Caki2 (cell line): Measurements from ENCODE around the gene FBXO8. TPM values are rescaled to one million over a fixed set of nuclear protein-coding genes. Genes with fewer than 3 reads are reported as not detected.

Source experiments
- DNase-seq: peaks from one replicate; pipeline ENCODE4 v3.0.0-alpha.2; 2015; ENCODE audit warnings: low read depth
- in situ Hi-C: cut with HindIII; loops from 2 replicates; pipeline ENCODE4 v1.10.0; 2016; ENCODE audit warnings: low sequenced_read_pairs, low pct_unique_long_range_greater_than_20kb, mixed read lengths
- total RNA-seq: library from RNA; depleted of rRNA; stranded (reverse); fragments of >200 nt; shearing (Covaris generic); gene quantifications from 2 replicates; pipeline ENCODE4 v1.2.3, GENCODE V29; 2014; ENCODE audit warnings: low replicate concordance

The FBXO8 gene
- total RNA-seq, 1 experiment from 2014 or later, result 23.6 TPM

DNA sequence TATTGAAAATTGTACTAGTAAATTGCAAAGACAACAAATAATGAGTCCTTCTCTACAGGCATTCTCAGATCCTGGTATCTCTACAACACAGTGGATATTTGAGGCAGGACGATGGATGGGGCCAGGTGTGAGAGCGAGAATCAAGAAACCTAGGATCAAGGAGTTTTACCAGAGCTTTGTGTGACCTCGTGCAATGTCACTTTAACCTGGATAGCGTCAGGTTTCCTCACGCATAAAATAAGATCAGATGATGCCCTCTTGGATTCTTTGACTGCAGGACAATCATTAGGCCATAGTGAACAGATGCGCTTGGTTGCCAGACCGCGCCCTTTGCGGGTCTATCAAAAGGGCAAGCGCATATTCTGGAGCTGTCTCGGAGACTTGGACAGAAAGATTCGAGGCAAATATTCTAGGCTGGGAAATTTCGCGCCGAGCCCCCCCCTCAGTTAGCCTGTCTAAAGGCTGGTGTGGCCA is 66.6 kb downstream of the FBXO8 start:
- in situ Hi-C loops, result no loop called here

DNA sequence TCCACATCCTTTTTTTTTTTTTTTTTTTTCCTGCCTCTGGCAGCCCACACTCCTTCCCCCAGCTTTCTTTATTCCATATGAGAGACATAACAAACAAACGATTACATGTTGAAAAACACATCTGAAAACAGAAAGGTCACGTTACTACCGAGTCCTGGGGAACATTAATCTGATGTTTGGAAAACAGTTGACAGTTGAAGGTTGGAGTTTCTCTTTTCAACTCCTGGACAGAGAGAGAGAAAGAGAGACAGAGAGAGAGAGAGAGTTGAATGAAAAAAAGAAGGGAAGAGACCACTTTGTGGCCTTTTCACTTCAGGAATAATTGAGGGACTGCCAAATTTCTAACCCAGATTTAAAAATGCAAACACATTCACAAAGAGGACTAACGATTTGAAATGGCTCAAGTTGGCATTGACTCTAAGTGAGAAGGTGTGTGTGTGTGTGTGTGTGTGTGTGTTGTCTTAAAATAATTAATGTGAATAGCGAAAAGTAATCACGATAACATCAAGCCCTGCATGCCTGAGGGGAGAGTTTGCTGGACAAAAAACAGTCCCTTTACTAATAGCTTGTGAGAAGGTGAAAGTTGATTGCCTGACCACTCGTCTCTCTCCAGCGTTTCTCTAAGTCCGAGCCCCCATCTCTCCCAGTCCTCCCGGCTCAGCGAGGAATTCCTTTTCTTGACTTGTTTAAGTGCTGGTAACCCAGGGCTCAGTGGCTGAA is 67.3 kb downstream of the FBXO8 start:
- in situ Hi-C loops, result no loop called here
- DNase-seq, result no peak

More for the DNA sequence above, 66.6 kb downstream of the FBXO8 start:
- peak; percentile 13 for DNase-seq

DNA sequence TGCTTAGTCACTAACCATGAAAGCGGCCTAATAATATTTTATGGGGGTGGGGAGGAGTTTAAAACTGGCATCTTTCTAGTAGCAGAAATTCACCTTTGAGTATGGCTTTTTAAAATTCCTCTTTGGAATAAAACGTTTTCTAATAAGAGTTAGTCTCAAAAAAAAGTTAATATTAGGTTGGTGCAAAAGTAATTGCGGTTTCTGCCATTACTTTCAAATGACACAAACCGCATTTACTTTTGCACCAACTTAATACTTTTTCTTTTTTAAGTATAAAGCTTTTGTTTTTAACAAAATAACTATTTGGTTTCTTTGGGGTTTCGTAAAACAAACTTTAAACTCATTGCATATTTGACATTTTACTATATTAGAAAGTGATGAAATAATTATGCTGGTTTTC is 68.4 kb downstream of the FBXO8 start:
- in situ Hi-C loops, result no loop called here
- DNase-seq, result no peak

DNA sequence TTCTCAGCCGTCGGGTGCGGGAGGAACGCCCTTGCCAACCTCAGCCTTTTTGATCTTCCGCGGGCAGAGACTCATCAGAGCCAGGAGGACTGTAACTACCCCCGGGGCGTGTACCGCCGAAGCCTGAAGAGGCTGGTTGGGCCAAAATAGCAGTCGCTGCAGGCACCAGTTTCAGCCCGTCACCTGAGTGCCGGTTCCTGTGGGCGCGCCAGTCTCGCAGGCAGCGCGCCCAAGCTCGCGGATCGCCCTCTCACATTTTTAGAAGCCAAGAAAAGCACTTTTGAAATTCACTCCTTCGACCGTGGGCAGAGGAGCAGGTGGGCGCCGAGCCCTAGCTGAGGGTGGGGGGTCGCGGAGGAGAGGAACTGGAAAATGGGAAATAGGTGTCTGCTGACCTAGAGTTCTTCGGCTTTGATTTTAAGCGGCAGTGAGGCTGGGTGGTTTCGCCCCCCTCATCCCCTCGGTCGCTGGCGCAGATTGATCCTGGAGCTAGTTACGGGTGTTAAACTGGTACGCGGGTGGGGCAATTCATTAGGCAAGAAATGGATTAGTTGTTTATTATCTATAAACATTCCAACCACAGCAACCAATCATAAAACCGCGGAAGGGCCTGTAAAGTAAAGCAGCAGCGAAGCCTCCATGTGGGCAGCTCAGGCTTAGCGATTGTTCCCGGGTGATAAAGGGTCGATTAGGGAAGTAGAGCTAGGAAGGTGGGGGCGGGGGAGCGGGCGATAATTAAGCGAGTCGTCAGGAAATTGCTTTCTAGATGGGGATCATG is 69.2 kb downstream of the FBXO8 start:
- in situ Hi-C loops, result no loop called here
- no peak for DNase-seq

DNA sequence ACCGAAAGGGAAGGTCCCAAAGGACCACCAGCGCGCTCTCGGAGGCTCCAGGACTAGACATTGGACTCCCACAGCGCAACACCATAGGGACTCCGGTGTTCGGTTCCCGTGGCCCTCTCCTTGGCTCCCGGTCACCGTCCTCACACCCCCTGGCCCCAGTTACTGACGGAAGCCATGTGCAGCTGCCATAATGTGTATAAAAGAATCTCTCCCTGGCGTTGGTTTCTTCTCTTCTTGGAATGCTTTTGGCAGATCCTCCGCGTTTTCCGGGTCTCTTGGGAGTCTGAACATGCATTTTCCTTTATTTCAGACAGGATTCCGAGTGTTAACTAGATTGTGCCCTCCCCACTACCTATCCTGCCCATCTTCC is 69.8 kb downstream of the FBXO8 start:
- in situ Hi-C loops, result no loop called here
- no peak for DNase-seq

DNA sequence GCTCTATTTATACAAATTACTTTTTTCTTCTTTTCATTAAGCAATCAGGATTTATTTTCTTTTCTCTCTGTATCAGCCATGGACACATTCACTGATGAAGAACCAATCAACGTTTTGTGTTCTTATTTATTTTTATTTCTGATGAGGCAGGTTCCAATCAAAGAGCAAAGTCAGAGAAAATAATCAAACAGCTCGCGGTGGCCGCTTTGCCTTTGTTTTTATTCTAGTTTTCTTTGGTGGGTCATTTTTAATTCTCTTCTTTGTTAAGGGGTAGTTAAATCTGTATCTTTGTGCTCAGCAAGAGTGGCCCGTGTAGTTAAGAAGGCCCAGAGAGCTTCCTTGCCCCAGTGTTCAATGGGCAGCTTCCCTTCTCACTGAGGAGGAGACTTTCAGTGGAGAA is 71.4 kb downstream of the FBXO8 start:
- in situ Hi-C loops, result no loop called here

DNA sequence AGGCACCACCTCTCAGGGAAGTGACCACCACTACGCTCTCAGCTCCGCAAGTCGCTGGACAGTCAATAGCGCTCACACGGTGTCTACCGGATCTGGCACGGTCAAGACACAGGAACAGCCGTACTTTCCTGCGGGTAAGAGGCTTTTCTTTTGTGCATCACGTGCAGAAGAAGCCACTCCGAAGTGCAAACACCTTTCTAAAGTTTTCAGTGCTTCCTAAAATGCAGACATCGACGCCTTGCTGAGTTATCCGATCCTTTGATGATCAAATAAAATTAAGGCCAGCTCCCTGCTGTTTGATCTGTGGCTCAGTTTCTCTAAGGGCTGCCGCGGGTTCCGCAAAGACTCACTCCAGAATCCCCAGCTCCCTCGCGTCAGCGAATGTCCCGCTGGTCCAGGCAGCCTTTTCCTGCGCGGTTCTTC is 71.8 kb downstream of the FBXO8 start:
- in situ Hi-C loops, result no loop called here
- DNase-seq, result no peak

More for the DNA sequence above, 71.4 kb downstream of the FBXO8 start:
- no peak for DNase-seq

DNA sequence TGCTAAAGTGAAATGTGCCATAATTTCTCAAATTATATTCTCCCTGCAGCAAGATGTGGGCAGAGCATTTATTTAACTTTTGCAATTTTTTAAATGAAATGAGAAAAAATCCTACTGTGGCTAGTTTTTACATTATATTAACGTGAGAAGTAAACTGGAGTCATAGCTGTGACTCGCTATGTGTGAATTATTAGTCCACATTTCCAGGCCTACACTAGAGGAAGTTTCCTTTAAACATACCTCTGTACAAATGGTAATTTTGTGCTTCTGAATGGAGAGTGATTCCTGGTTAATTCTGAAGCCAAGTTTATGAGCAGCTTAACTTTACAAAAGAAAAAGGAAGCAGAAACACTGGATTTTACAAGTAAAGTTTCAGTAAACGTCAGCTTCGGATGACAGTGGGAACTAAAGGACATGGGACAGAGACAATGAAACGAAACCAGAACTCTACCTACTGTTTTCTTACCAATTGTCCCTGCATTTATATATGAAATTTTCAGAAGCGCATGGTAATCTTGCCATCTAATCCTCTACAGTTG is 72.4 kb downstream of the FBXO8 start:
- in situ Hi-C loops, result no loop called here
- no peak for DNase-seq

DNA sequence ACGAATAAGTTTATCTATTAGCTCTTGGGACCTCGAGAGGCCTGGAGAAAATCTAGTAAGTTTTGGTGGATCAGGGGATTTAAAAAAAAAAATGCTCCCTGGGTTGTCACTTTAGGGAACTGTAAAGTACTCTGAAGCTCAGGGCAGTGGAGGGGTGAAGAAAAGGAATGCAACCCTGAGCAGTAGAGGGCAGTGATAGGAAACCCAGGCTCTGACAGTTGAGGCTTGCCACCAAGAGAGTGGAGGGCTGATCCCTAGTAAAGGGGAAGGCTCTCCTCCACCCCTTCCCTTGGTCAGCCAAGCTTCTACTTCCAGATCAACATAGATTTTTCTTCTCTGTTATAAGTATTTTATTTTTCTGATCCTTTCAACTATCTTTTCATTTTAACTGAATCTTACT is 73.1 kb downstream of the FBXO8 start:
- in situ Hi-C loops, result no loop called here
- no peak for DNase-seq

DNA sequence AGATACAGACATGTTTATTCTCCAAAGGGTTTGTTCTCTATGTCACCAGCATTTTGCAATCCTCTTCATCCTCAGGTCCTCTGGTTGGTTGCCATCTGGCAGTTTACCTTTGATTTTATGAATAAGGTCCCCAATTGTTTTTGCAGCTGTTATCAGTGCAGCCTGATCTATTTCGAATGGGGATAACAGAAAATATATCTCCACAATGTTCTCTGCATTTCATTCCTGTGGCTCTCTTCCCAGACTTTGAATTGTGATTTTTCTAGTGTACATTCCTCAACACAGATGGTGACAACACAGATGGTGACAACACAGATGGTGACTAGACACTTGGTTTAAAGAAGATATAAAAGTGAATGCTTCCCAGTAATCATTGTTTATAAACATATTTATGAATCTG is 74.1 kb downstream of the FBXO8 start:
- in situ Hi-C loops, result no loop called here
- no peak for DNase-seq

DNA sequence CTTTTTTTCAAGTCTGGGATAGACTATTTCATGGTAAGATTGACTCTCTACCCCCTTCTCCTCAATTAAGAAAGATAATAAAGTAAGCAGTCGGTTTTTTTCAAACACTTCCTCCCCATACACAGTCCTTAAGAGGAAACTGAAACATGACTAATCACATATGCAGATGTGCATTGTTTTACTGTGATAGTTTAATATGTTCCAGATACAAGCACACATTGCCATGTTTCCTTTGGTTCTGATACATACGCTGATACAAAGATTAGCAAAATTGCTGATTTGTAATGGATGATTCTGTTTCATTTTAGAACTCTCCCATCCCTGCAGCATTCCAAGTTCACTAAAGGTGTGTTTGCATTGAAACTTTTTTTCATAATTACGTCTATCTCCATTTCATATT is 76.1 kb downstream of the FBXO8 start:
- in situ Hi-C loops, result no loop called here

DNA sequence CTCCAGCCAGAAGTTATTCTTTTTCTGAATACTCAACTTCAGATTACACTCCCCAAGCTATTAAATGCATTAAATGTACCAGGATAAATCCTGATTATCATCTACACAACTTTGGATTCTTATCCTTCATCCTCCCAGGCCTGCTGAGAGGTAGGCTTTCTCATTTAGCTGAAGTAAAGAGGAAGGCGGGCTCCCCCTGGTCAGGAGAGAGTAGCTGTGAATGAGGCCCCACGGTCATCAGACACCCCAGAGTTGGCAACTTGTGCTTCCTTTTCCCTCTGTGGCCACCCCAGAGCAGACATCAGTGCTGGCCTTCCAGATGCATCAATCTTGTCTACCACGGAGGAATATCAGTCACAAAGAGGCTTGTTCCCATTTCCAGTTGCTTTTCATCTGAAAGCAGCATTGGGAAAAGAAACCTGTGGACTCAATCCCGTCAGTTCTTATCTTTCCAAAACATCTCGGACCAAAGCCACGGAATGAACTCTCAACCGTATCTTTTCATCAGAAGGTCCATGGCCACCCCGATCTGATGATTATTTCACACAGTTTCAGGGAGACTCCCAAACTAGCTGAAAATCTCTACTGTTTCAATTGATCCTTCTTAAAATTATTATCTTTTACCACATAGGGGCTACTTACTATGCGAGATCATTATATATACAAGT is 79.2 kb downstream of the FBXO8 start:
- in situ Hi-C loops, result no loop called here
- DNase-seq, result no peak

More for the DNA sequence above, 76.1 kb downstream of the FBXO8 start:
- DNase-seq, result no peak

DNA sequence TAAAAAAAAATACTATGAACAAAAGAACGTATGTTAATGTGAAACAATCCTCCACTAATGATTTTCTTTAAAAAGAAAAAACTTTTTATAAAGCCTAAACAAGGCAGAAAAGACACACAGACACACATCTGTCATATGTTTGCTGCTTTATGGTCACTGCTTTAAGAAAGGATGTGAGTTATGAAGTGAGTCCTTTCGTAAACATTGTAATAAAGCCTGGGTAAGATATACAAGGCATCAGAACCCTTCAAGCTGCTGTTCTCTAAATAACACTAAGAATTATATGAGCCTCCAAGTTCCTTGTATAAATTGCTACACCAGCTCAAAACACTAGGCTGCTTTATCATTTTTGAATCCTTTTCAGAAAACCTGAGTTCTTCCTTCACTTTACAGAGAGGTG is 81.6 kb downstream of the FBXO8 start:
- no peak for DNase-seq
- in situ Hi-C loops, result no loop called here

DNA sequence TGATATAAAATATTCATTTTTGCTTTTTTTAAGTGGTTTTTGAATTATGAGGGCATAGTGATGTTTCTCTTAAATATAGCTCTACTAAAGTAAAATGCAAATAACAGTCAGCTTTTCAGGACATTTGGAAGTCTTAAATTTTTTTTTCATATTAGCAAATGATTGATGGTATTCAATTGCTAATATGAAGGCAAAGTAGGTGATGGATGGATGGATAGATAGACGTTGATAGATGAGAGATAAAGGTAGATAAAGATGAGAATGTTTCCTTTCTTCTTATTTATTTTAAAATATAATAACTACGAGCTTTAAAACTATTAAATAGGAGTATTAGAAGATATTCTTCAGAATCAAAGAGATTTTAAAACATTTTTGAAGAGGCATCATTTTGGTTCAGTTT is 83.7 kb downstream of the FBXO8 start:
- DNase-seq, result no peak
- in situ Hi-C loops, result no loop called here

DNA sequence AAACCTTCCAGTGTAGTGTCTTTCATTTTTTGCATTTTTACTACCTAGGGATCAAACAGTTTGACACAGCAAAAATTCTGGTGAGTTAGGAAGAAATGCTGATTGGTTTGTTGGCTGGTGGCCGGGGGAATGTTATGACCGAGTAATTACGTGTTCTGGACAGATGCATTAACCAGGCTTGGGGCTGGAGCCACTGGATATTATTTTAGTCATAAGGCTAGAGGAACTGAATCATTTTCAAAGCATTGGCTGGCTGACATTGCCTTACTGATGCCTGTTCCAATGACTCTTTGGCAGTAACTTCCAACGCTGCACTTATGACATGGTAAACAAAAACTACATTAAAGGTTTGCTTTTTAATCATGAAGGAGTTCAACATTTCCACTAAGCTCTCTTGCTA is 84.6 kb downstream of the FBXO8 start:
- in situ Hi-C loops, result no loop called here
- DNase-seq, result peak; percentile 46

DNA sequence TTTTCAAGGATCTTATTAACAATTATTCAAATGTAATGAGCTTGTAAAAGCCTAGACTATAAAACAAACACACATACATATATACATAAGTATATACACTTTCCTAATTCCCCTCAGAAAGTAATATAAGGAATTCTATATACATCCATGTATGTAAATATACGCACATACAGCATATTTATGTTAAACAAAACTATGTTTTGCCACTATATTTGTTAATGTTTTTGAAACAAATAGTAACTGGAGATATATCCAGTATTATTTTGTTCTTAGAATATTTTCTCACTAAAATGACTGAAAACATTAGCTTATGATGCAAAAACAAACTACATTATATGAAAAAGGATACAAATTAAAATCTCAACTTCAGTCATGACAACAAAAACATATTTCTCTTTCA is 85.1 kb downstream of the FBXO8 start:
- in situ Hi-C loops, result no loop called here
- DNase-seq, result no peak

DNA sequence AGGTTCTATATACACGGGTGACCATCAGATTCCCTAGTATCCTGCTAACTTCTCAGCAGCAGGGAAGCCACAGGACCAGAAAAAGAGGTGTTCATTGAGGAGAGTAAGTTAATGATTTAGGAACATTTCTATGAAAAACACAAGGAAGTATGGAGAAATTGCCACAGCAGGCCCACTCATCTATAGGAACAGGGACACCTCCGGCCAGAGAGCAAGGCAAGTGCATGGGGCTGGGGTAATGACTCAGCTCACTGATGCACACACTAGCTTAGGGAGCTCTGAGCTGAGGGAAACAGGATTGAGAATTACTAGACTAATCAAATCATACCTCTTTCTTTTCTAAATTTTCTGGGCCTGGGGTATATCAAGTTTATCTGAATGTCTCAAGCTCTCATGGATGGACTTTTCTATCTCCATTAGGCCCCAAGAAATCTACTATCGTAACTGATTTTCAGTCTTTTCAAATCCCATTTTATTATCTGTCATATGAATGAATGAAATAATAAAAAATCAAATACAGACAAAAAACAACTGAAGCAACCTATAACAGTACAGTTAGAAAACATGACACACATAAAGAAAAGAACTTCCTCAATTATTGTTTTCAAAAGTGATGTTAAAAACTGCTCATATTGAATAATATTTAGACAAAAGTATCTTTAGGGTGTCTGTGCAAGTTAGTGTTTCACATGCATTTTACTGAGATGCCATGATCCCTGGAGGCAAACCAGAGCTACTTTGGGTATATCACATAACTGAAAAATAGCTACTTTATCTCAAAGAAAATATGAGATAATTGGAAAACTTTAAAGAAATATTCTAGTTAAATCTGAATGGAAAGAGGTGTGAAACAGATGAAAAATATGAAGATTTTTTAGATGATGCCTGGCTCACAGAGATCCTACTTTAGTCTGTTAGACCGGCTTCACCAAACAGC is 89.8 kb downstream of the FBXO8 start:
- in situ Hi-C loops, result no loop called here
- peak; percentile 50 for DNase-seq

DNA sequence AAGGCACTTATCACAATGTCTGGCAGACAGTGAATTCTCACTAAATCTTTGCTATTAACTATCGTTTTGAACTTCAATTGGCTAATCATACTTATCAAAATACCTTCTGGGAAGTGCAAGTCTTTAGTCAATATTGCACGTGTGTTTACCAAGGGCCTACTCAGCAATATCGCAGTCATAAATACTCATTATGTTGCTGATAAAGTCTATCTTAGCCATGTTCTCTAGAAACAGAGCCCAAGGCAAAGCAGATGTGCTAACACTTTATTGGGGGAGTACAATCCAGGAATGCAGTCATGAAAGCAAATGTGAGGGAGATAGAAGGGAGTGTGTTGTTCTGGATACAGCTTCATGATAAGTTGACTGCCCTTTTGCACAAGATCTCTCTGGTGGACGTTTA is 90.5 kb downstream of the FBXO8 start:
- DNase-seq, result no peak
- in situ Hi-C loops, result no loop called here
